Osteocyte (in vitro differentiated cells): Measurements from ENCODE around the gene PTP4A1. TPM values are rescaled to one million over a fixed set of nuclear protein-coding genes. Genes with fewer than 3 reads are reported as not detected.

Experiments used
- DNase-seq: peaks from one replicate; pipeline ENCODE4 v3.0.0; 2021; ENCODE audit warnings: mixed read lengths; ENCODE audit not compliant: unreplicated experiment; ENCODE audit errors: extremely low spot score
- H3K27ac Mint-ChIP-seq: one replicate; pipeline ENCODE4 v1.8.0; 2021; ENCODE audit warnings: mild to moderate bottlenecking, mixed read lengths; ENCODE audit not compliant: unreplicated experiment
- H3K27me3 Mint-ChIP-seq: one replicate; pipeline ENCODE4 v1.8.0; 2021; ENCODE audit warnings: mixed read lengths; ENCODE audit not compliant: unreplicated experiment
- H3K36me3 Mint-ChIP-seq: one replicate; pipeline ENCODE4 v1.8.0; 2021; ENCODE audit warnings: mixed read lengths; ENCODE audit not compliant: unreplicated experiment
- H3K4me1 Mint-ChIP-seq: one replicate; pipeline ENCODE4 v1.8.0; 2021; ENCODE audit warnings: mixed read lengths; ENCODE audit not compliant: unreplicated experiment
- H3K4me3 Mint-ChIP-seq: one replicate; pipeline ENCODE4 v1.8.0; 2021; ENCODE audit warnings: mild to moderate bottlenecking, moderate library complexity, mixed read lengths; ENCODE audit not compliant: unreplicated experiment
- H3K9me3 Mint-ChIP-seq: one replicate; pipeline ENCODE4 v1.8.0; 2021; ENCODE audit warnings: mixed read lengths; ENCODE audit not compliant: unreplicated experiment
- total RNA-seq: library from RNA; stranded (reverse); gene quantifications from 2 replicates; pipeline ENCODE4 v1.2.1, GENCODE V29; 2021
- TF ChIP-seq, protein P1 (sequence below): fragments of 200-600 bp; sonication (generic); IDR thresholded peaks from 2 replicates; pipeline ENCODE4 v1.5.0; 2021; ENCODE audit warnings: antibody characterized with exemption, mild to moderate bottlenecking, moderate library complexity

The PTP4A1 gene
- total RNA-seq, 1 donor from 2014 or later = 62.4 TPM

DNA sequence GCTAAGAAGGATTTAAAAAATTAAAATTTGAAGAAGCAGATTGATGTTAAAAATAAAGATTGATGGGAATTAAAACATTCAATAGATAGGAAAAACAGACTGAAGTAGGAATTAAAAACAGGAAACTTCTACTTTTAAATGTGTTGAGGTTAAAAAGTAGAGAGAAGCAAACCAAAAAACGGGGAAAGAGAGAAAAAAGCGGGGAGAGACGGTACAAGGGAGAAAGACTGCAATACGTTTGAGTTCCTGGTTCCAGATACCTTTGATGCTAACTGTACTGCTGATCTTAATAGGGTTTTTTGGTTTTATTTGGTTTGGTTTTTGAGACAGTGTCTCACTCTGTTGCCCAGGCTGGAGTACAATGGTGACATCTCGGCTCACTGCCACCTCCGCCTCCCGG, 27.0 kb downstream of the PTP4A1 start:
- H3K4me1 Mint-ChIP-seq = peaks cover 5% of the 10 kb centered on the region
- no peaks in the 10 kb centered on the region for H3K9me3 Mint-ChIP-seq
- H3K36me3 Mint-ChIP-seq = no peaks in the 10 kb centered on the region
- no peaks in the 10 kb centered on the region for H3K27me3 Mint-ChIP-seq
- no peak overlapping the region for H3K27ac Mint-ChIP-seq
- no peak overlapping the region for H3K4me3 Mint-ChIP-seq
- no peak for DNase-seq
- TF ChIP-seq, protein P1, sequence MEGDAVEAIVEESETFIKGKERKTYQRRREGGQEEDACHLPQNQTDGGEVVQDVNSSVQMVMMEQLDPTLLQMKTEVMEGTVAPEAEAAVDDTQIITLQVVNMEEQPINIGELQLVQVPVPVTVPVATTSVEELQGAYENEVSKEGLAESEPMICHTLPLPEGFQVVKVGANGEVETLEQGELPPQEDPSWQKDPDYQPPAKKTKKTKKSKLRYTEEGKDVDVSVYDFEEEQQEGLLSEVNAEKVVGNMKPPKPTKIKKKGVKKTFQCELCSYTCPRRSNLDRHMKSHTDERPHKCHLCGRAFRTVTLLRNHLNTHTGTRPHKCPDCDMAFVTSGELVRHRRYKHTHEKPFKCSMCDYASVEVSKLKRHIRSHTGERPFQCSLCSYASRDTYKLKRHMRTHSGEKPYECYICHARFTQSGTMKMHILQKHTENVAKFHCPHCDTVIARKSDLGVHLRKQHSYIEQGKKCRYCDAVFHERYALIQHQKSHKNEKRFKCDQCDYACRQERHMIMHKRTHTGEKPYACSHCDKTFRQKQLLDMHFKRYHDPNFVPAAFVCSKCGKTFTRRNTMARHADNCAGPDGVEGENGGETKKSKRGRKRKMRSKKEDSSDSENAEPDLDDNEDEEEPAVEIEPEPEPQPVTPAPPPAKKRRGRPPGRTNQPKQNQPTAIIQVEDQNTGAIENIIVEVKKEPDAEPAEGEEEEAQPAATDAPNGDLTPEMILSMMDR = no peak

DNA sequence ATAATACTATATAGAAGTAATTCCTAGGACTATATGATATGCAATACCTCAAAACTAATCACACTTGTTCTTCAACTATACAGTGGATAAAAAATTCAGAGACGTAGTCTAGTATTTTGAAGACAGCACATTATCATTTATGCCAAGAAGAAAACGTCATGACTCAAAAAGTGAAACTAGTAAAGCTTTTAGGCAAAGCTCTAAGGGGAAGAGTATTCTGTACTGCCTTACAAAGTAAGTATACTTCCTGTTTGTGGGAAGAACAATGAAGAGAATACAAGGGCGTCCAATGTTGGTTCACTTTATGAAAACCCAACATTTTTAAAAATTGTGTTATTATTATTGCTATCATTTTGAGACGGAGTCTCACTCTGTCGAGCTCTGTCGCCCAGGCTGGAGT, 27.9 kb downstream of the PTP4A1 start:
- Mint-ChIP-seq H3K4me1 (peaks cover 5% of the 10 kb centered on the region), H3K27me3 (peaks cover under 1% of the 10 kb centered on the region), H3K27ac (no peak overlapping the region), H3K4me3 (no peak overlapping the region), H3K36me3 (no peaks in the 10 kb centered on the region), H3K9me3 (no peaks in the 10 kb centered on the region)
- DNase-seq = no peak
- TF ChIP-seq, protein P1 = no peak

GRCh38 chr6:63609231-63609630, 37.0 kb downstream of the PTP4A1 start:
- TF ChIP-seq, protein P1 = no peak
- Mint-ChIP-seq H3K4me1 (no peaks in the 10 kb centered on the region), H3K4me3 (no peak overlapping the region), H3K9me3 (no peaks in the 10 kb centered on the region), H3K36me3 (no peaks in the 10 kb centered on the region), H3K27me3 (peaks cover 27% of the 10 kb centered on the region), H3K27ac (no peak overlapping the region)
- DNase-seq = no peak

GRCh38 chr6:63610944-63611343, 38.7 kb downstream of the PTP4A1 start:
- Mint-ChIP-seq H3K36me3 (no peaks in the 10 kb centered on the region), H3K27me3 (peaks cover 26% of the 10 kb centered on the region), H3K27ac (no peak overlapping the region), H3K4me1 (no peaks in the 10 kb centered on the region), H3K9me3 (no peaks in the 10 kb centered on the region), H3K4me3 (no peak overlapping the region)
- TF ChIP-seq, protein P1 = no peak
- DNase-seq = no peak

- TF ChIP-seq, protein P1 = no peak
- H3K36me3 Mint-ChIP-seq = no peaks in the 10 kb centered on the region
- no peaks in the 10 kb centered on the region for H3K4me1 Mint-ChIP-seq
- H3K27me3 Mint-ChIP-seq = peaks cover 29% of the 10 kb centered on the region
- no peaks in the 10 kb centered on the region for H3K9me3 Mint-ChIP-seq
- no peak overlapping the region for H3K27ac Mint-ChIP-seq
- no peak overlapping the region for H3K4me3 Mint-ChIP-seq
- no peak for DNase-seq
Observed at GRCh38 chr6:63611560-63611959, 39.3 kb downstream of the PTP4A1 start.
